Erythroblast (primary cell): Measurements from ENCODE around the gene MDH1B.

Experiments
- GATA1 ChIP-seq: IDR thresholded peaks from 2 replicates; pipeline ENCODE4 v1.6.1; 2011; ENCODE audit warnings: low read depth, mild to moderate bottlenecking, control low read depth, low read length, moderate library complexity
- POLR2A ChIP-seq: IDR thresholded peaks from 2 replicates; pipeline ENCODE4 v1.6.1; 2011; ENCODE audit warnings: mild to moderate bottlenecking, low read length

- TF ChIP-seq POLR2A = no peak
- TF ChIP-seq GATA1 = no peak
Measured at GRCh38 chr2:206713746-206714145, 51.4 kb downstream of the MDH1B start.
